Osteoblast (primary cell): ENCODE measurements around the gene TMEM167A. TPM values are rescaled to one million over a fixed set of nuclear protein-coding genes. Genes with fewer than 3 reads are reported as not detected.

Experiments used
- DNase-seq: peaks from one replicate; pipeline ENCODE4 v3.0.0; 2011; ENCODE audit warnings: low spot score, mixed read lengths; ENCODE audit not compliant: insufficient read length; ENCODE audit errors: missing footprints
- H2AFZ ChIP-seq: 2 replicates; pipeline ENCODE4 v1.6.0; 2011; ENCODE audit warnings: mild to moderate bottlenecking, low read length
- H3K27ac ChIP-seq: 2 replicates; pipeline ENCODE4 v1.5.1; 2011; ENCODE audit warnings: mild to moderate bottlenecking, low read depth, low read length, moderate library complexity
- H3K27me3 ChIP-seq: 2 replicates; pipeline ENCODE4 v1.6.0; 2012; ENCODE audit warnings: mild to moderate bottlenecking, control low read depth, inconsistent platforms, low read length, moderate library complexity; ENCODE audit not compliant: insufficient read depth
- H3K36me3 ChIP-seq: 2 replicates; pipeline ENCODE4 v1.5.1; 2011; ENCODE audit warnings: mild to moderate bottlenecking, low read length, control low read depth, moderate library complexity; ENCODE audit not compliant: insufficient read depth
- H3K4me1 ChIP-seq: 2 replicates; pipeline ENCODE4 v1.5.1; 2011; ENCODE audit warnings: mild to moderate bottlenecking, low read length, control low read depth, moderate library complexity; ENCODE audit not compliant: insufficient read depth
- H3K4me2 ChIP-seq: 2 replicates; pipeline ENCODE4 v1.6.0; 2011; ENCODE audit warnings: mild to moderate bottlenecking, low read length; ENCODE audit not compliant: insufficient read depth
- H3K4me3 ChIP-seq: fragments of 200-600 bp; sonication (generic); 3 replicates; pipeline ENCODE4 v1.5.1; 2012; ENCODE audit warnings: mild to moderate bottlenecking, low read length, inconsistent platforms; ENCODE audit not compliant: insufficient read depth
- H3K79me2 ChIP-seq: 2 replicates; pipeline ENCODE4 v1.6.0; 2012; ENCODE audit warnings: mild to moderate bottlenecking, low read length, control low read depth, inconsistent platforms; ENCODE audit not compliant: insufficient read depth
- H3K9me3 ChIP-seq: 2 replicates; pipeline ENCODE4 v1.5.1; 2011; ENCODE audit warnings: low read depth, low read length, control low read depth
- H4K20me1 ChIP-seq: 2 replicates; pipeline ENCODE4 v1.6.0; 2012; ENCODE audit warnings: mild to moderate bottlenecking, low read length, control low read depth; ENCODE audit not compliant: insufficient read depth
- CTCF ChIP-seq: IDR thresholded peaks from 2 replicates; pipeline ENCODE4 v1.5.1; 2011; ENCODE audit warnings: mild to moderate bottlenecking, low read depth, low read length, moderate library complexity; ENCODE audit errors: extremely low read depth
- total RNA-seq: library from RNA; depleted of rRNA; stranded (reverse); fragments of >200 nt; gene quantifications from 2 replicates; pipeline ENCODE4 v1.2.3, GENCODE V29; 2012

TMEM167A gene
- total RNA-seq, 1 donor, result 54.6 TPM

- H3K79me2 ChIP-seq, result no peaks in the 10 kb centered on the region
- H3K36me3 ChIP-seq, result no peaks in the 10 kb centered on the region
- H3K27me3 ChIP-seq, result no peaks in the 10 kb centered on the region
- H3K9me3 ChIP-seq, result no peaks in the 10 kb centered on the region
- H3K27ac ChIP-seq, result peak overlapping the region; percentile 61
- peaks cover 33% of the 10 kb centered on the region for H3K4me1 ChIP-seq
- H4K20me1 ChIP-seq, result peaks cover 2% of the 10 kb centered on the region
- H3K4me2 ChIP-seq, result peak overlapping the region; percentile 9
- peak; percentile 86 for DNase-seq
- H2AFZ ChIP-seq, result peak overlapping the region; percentile 5
- TF ChIP-seq CTCF, result no peak
- H3K4me3 ChIP-seq, result peak overlapping the region; percentile 1
Observed at GRCh38 chr5:83095957-83096539, 18.9 kb upstream of the TMEM167A start.

GRCh38 chr5:83095163-83095956 lies 18.2 kb upstream of the TMEM167A start:
- Histone ChIP-seq H3K27ac (peak overlapping the region; percentile 61), H3K36me3 (no peaks in the 10 kb centered on the region), H3K4me3 (no peak overlapping the region), H3K4me2 (peak overlapping the region; percentile 9), H3K9me3 (no peaks in the 10 kb centered on the region), H4K20me1 (peaks cover 2% of the 10 kb centered on the region), H3K4me1 (peaks cover 33% of the 10 kb centered on the region), H3K27me3 (no peaks in the 10 kb centered on the region), H2AFZ (peak overlapping the region; percentile 5), H3K79me2 (no peaks in the 10 kb centered on the region)
- TF ChIP-seq CTCF, result no peak
- no peak for DNase-seq

GRCh38 chr5:83093692-83094091 lies 16.5 kb upstream of the TMEM167A start:
- Histone ChIP-seq H3K27me3 (no peaks in the 10 kb centered on the region), H3K27ac (no peak overlapping the region), H3K79me2 (peaks cover 3% of the 10 kb centered on the region), H2AFZ (no peak overlapping the region), H3K4me3 (no peak overlapping the region), H4K20me1 (peaks cover 2% of the 10 kb centered on the region), H3K36me3 (no peaks in the 10 kb centered on the region), H3K9me3 (no peaks in the 10 kb centered on the region), H3K4me2 (no peak overlapping the region), H3K4me1 (peaks cover 33% of the 10 kb centered on the region)
- TF ChIP-seq CTCF, result no peak
- DNase-seq, result no peak

GRCh38 chr5:83092619-83093018 lies 15.4 kb upstream of the TMEM167A start:
- DNase-seq, result no peak
- H3K9me3 ChIP-seq, result no peaks in the 10 kb centered on the region
- no peak overlapping the region for H3K4me3 ChIP-seq
- H3K27ac ChIP-seq, result no peak overlapping the region
- TF ChIP-seq CTCF, result no peak
- H3K36me3 ChIP-seq, result no peaks in the 10 kb centered on the region
- no peak overlapping the region for H3K4me2 ChIP-seq
- peaks cover 2% of the 10 kb centered on the region for H4K20me1 ChIP-seq
- no peaks in the 10 kb centered on the region for H3K27me3 ChIP-seq
- peaks cover 24% of the 10 kb centered on the region for H3K4me1 ChIP-seq
- H3K79me2 ChIP-seq, result peaks cover 3% of the 10 kb centered on the region
- H2AFZ ChIP-seq, result no peak overlapping the region
